VCaP (cell line): ENCODE measurements around the gene ROR2.

Experiments
- H3K27ac ChIP-seq: fragments of 450-650 bp; 2 replicates; pipeline ENCODE4 v1.5.1; 2017
- TF ChIP-seq, protein P1 (sequence below): fragments of 450-650 bp; conservative IDR thresholded peaks from 2 replicates; pipeline ENCODE4 v1.5.1; 2017; ENCODE audit warnings: mild to moderate bottlenecking, moderate library complexity

Gene ROR2

DNA sequence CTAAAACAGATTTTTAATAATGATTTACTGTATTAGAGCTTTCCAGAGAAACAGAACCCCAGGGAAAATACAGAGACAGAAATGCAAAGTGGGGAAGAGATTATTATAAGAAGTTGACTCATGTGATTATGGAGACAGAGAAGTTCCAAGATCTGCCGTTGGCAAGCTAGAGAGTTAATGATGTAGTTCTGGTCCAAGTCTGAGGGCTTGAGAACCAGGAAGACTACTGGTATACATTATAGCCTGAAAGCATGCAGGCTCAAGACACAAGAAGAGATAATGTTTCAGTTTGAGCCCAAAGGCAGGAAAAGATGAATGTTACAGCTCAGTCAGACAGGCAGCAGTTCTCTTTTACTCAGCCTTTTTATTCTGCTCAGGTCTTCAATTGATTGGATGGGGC, 427.5 kb downstream of the ROR2 start:
- H3K27ac ChIP-seq = no peak overlapping the region
- TF ChIP-seq, protein P1, sequence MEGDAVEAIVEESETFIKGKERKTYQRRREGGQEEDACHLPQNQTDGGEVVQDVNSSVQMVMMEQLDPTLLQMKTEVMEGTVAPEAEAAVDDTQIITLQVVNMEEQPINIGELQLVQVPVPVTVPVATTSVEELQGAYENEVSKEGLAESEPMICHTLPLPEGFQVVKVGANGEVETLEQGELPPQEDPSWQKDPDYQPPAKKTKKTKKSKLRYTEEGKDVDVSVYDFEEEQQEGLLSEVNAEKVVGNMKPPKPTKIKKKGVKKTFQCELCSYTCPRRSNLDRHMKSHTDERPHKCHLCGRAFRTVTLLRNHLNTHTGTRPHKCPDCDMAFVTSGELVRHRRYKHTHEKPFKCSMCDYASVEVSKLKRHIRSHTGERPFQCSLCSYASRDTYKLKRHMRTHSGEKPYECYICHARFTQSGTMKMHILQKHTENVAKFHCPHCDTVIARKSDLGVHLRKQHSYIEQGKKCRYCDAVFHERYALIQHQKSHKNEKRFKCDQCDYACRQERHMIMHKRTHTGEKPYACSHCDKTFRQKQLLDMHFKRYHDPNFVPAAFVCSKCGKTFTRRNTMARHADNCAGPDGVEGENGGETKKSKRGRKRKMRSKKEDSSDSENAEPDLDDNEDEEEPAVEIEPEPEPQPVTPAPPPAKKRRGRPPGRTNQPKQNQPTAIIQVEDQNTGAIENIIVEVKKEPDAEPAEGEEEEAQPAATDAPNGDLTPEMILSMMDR = no peak

DNA sequence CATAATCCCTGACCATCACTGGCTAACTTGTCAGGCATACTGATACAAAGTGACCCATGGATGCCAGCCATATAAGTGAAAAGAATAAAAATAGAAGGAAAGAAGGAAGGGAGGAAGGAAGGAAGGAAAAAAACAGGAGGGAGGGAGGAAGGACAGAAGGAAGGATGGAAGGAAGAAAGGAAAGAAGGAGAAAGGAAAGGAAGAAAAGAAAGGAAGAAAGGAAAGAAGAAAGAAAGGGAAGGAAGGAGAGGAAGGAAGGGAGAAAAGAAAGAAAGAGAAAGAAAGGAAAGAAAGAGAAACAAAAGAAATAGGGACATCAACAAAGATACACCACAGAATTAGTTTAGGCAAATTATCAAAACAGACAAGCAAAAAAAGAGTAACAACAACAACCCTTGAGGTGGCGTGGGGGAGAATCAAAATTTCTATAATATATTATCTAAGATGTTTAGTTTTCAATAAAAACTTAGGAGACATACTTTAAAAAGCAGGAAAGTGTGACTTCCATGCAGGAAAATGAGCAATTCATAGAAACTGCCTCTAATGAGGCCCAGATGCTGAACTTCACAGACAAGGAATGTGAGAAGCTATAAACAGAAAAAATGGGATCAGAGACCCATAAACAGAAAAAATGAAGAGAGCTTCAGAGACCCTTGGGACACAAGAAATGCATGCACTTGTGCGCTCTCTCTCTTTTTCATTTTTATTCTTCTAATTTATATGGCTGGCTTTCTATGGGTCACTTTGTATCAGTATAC, 430.3 kb downstream of the ROR2 start:
- TF ChIP-seq, protein P1 = no peak
- no peak overlapping the region for H3K27ac ChIP-seq

DNA sequence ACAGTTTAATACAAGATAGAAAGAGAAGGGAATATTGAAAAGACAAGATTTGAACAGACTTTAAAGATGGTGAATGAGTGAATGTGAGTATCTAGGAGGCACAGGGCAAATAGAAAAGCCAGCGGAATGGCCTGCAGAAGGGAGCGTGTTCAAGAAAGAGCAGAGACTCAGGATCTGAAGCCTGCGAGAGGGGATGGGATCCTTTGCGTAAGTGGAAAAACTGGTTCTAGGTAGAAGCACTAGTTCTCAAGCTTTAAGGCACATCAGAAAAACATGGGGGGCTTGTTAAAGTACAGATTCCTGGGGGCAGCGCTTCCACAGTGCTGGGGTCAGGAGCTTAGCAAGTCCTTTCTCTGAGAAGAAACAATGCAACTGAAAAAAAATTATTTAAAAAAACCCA, 431.6 kb downstream of the ROR2 start:
- TF ChIP-seq, protein P1 = no peak
- H3K27ac ChIP-seq = no peak overlapping the region

DNA sequence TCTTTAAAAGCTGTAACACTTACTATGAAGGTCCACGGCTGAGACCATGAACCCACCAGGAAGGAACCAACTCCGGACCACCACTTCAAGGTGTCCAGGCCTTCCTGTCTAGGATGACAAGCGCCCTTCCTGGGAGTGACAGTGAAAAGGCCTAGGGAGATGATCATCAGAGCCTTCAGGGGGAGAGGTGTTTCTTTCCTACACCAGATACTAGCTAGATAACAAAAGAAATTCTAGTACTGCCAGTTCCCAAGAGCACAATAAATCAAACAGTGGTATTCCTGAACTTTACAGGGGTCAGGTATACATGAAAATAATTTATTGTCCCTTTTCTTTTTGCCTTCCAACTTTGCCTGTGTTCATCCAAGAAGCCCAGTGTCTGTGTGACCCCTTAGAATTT, 432.2 kb downstream of the ROR2 start:
- TF ChIP-seq, protein P1 = no peak
- peak overlapping the region; percentile 24; the same call in 1 of the 2 replicates for H3K27ac ChIP-seq

DNA sequence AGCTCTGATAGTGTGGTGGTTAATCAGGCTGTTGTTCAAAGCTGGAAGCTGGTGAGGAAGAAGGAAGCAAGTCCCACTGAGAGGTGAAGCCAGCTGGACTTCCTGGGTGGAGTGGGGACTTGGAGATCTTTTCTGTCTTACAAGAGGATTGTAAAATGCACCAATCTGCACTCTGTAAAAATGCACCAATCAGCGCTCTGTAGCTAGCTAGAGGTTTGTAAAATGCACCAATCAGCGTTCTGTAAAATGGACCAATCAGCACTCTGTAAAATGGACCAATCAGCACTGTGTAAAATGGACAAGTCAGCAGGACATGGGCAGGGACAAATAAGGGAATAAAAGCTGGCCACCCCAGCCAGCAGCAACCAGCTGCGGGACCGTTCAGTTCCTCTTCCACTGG, 432.7 kb downstream of the ROR2 start:
- H3K27ac ChIP-seq = peak overlapping the region; percentile 24; the same call in 1 of the 2 replicates

DNA sequence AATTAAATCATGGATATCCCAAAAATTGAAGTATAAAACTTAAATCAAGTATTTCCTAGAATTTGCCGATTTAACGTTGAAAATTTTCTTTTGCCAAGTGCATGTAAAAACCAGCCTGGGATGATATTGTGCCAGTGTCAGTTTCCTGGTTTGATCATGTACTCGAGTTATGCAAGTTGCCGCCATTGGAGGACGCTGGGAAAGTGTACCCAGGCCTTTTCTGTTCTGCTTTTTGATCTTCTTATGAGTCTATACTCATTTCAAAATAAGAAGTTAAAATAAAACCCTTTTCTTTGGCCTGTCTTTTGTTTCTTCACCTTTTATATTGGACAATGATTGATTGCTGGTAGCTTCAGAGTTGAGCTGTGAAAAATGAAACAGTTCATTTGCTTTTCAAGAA, 433.3 kb downstream of the ROR2 start:
- TF ChIP-seq, protein P1 = no peak
- H3K27ac ChIP-seq = no peak overlapping the region

DNA sequence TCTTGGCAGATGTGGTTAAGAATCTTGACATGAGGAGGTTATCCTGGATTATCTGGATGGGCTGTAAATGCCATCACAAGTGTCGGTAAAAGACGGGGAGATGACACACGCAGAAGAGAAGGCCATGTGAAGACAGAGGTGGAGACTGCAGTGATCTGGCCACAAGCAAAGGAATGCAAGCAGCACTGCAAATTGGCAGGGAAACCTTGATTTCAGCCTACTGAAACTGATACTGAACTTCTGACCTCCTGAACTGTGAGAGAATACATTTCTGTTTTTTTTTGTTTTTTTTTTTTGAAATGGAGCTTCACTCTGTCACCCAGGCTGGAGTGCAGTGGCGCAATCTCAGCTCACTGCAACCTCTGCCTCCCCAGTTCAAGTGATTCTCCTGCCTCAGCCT, 433.9 kb downstream of the ROR2 start:
- TF ChIP-seq, protein P1 = no peak
- no peak overlapping the region for H3K27ac ChIP-seq

DNA sequence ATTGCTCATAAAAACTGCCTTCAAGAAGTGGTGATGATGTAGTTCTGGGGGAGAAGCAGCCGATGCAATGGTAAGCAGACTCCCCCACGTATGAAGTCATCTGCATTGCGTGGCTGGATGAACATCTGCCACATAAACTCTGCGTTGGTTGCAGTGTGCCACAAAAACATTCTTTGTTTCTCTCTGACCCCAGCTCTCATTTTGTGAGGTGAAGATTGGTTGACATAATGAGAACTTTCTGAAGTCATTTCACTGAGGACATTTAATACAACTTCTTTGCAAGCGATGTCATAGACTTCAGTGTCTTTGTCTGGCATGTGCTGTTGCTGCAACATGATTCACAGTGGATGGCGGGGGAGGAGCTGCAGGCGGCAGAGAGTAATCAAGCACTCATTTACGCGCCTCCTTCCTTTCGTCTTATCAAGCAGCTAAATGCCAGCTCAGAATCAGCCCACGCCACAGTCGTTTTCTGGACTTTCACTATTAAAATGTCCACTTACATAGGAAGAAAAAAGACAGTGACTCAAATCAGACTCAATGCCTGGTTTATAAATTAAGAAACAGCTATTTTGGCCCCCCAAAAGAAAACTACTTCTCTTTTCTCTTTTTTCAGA, 434.8 kb downstream of the ROR2 start:
- TF ChIP-seq, protein P1 = no peak
- H3K27ac ChIP-seq = no peak overlapping the region
